OCI-LY1 (cell line): Measurements from ENCODE around the gene KIAA1549.

ENCODE experiments used
- H2AFZ ChIP-seq: fragments of 200-600 bp; sonication (generic), shearing (Covaris generic); 2 replicates; pipeline ENCODE4 v1.6.0; 2014; ENCODE audit warnings: antibody characterized with exemption, mild to moderate bottlenecking, low read length
- H3F3A ChIP-seq: fragments of 200-600 bp; sonication (generic), shearing (Covaris generic); 2 replicates; pipeline ENCODE4 v1.6.0; 2014; ENCODE audit warnings: mild to moderate bottlenecking, antibody characterized with exemption, low read length, moderate library complexity; ENCODE audit not compliant: insufficient read depth
- H3K27ac ChIP-seq: fragments of 200-600 bp; sonication (generic); 2 replicates; pipeline ENCODE4 v1.5.1; 2014; ENCODE audit warnings: low read length, mixed run types, mild to moderate bottlenecking, low read depth; ENCODE audit not compliant: poor library complexity, severe bottlenecking
- H3K27me3 ChIP-seq: fragments of 200-600 bp; sonication (generic); 2 replicates; pipeline ENCODE4 v1.6.0; 2014; ENCODE audit warnings: antibody characterized with exemption, mild to moderate bottlenecking, low read length, moderate library complexity; ENCODE audit not compliant: insufficient read depth
- H3K36me3 ChIP-seq: fragments of 200-600 bp; sonication (generic); 2 replicates; pipeline ENCODE4 v1.6.1; 2014; ENCODE audit warnings: mild to moderate bottlenecking, antibody characterized with exemption, low read length, moderate library complexity, mixed read lengths; ENCODE audit not compliant: insufficient read depth
- H3K4me1 ChIP-seq: fragments of 200-600 bp; sonication (generic); 2 replicates; pipeline ENCODE4 v1.5.1; 2014; ENCODE audit warnings: mild to moderate bottlenecking, low read length, moderate library complexity; ENCODE audit not compliant: insufficient read depth, severe bottlenecking
- H3K4me2 ChIP-seq: fragments of 200-600 bp; sonication (generic), shearing (Covaris generic); 2 replicates; pipeline ENCODE4 v1.6.1; 2014; ENCODE audit warnings: low read length
- H3K4me3 ChIP-seq: fragments of 200-600 bp; sonication (generic); 2 replicates; pipeline ENCODE4 v1.5.1; 2014; ENCODE audit warnings: low read length, low read depth, mild to moderate bottlenecking, mixed read lengths; ENCODE audit not compliant: poor library complexity, severe bottlenecking
- H3K79me2 ChIP-seq: fragments of 200-600 bp; shearing (Covaris generic); 2 replicates; pipeline ENCODE4 v1.6.1; 2016; ENCODE audit warnings: mixed run types, low read length, mixed read lengths; ENCODE audit not compliant: insufficient read depth
- H3K9ac ChIP-seq: fragments of 200-600 bp; sonication (generic), shearing (Covaris generic); 2 replicates; pipeline ENCODE4 v1.6.1; 2014; ENCODE audit warnings: mild to moderate bottlenecking, low read length, mixed read lengths
- H3K9me2 ChIP-seq: fragments of 200-600 bp; sonication (generic), shearing (Covaris generic); 2 replicates; pipeline ENCODE4 v1.6.1; 2014; ENCODE audit warnings: low read depth, mild to moderate bottlenecking, low read length, mixed read lengths
- H3K9me3 ChIP-seq: fragments of 200-600 bp; shearing (Covaris generic); 2 replicates; pipeline ENCODE4 v1.6.1; 2014; ENCODE audit warnings: low read length, mixed read lengths
- H4K20me1 ChIP-seq: fragments of 200-600 bp; sonication (generic), shearing (Covaris generic); 2 replicates; pipeline ENCODE4 v1.6.0; 2016; ENCODE audit warnings: mild to moderate bottlenecking, low read length; ENCODE audit not compliant: insufficient read depth
- EZH2 ChIP-seq: fragments of 200-600 bp; sonication (generic), shearing (Covaris generic); IDR thresholded peaks from 2 replicates; pipeline ENCODE4 v1.8.0; 2017; ENCODE audit warnings: borderline replicate concordance, mixed run types, mild to moderate bottlenecking, antibody characterized with exemption, low read length, moderate library complexity, mixed read lengths
- TF ChIP-seq, protein P1 (sequence below): fragments of 200-600 bp; sonication (generic), shearing (Covaris generic); IDR thresholded peaks from 2 replicates; pipeline ENCODE4 v1.5.1; 2017; ENCODE audit warnings: mild to moderate bottlenecking, antibody characterized with exemption, low read length, moderate library complexity, mixed read lengths

Gene KIAA1549

DNA sequence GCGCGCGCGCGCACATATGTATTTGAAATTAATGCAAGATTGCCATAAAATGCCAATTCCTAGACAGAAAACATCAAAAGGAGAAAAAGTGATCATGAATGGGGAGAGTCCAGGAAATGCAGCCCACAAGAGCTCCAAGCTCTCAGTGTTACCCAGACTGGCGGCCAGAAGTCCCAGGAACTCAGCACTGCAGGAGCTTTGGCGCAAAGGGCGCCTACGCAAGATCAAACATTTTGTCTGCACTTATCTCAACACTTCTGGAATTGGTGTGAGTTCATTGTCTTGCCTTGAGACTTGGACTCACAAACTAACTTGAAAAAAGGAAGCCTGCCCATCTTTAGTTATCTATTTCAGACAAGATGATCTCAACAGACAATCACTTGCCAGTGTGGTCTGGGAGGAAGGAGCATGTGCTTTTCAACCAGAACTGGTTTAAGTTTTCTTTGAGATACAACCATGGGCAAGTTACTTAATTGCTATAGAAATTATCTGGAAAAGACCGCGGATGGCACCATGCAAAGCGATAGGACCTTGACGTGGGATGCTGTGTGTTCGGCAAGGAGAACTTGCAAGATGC lies 77.2 kb downstream of the KIAA1549 start:
- no peaks in the 10 kb centered on the region for H4K20me1 ChIP-seq
- no peaks in the 10 kb centered on the region for H3K36me3 ChIP-seq
- H3K9ac ChIP-seq = no peak overlapping the region

DNA sequence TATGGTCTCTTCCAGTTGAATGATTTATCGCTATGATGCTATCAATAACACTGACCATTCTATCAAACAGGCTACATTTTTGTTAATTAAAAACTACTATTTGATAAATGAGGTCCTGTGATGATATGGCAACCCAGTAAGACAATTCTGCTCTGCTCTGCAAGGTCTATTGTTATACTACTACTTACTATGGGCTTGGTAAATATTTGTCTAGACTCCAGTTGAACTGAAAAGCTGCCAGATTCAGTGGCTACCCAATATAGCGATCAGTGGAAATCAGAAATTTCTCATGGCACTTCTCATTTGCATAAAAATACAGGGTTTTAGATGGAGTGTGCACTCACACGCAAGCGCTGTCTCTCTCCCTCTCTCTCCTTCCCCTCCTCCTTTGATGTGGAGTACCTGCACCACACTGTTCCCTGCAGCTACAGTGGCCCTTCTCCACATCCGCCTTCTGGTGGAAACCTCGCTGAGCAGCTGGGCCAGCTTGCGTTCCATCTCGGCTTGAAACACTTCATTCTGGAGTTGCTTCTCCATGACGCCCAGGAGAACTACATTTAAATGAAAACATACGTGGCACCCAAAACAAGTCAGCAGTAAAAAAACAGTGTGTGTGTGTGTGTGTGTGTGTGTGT lies 77.9 kb downstream of the KIAA1549 start:
- TF ChIP-seq EZH2 = no peak
- TF ChIP-seq, protein P1, sequence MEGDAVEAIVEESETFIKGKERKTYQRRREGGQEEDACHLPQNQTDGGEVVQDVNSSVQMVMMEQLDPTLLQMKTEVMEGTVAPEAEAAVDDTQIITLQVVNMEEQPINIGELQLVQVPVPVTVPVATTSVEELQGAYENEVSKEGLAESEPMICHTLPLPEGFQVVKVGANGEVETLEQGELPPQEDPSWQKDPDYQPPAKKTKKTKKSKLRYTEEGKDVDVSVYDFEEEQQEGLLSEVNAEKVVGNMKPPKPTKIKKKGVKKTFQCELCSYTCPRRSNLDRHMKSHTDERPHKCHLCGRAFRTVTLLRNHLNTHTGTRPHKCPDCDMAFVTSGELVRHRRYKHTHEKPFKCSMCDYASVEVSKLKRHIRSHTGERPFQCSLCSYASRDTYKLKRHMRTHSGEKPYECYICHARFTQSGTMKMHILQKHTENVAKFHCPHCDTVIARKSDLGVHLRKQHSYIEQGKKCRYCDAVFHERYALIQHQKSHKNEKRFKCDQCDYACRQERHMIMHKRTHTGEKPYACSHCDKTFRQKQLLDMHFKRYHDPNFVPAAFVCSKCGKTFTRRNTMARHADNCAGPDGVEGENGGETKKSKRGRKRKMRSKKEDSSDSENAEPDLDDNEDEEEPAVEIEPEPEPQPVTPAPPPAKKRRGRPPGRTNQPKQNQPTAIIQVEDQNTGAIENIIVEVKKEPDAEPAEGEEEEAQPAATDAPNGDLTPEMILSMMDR = no peak
- H3K79me2 ChIP-seq = no peaks in the 10 kb centered on the region
- no peaks in the 10 kb centered on the region for H3K9me3 ChIP-seq
- no peak overlapping the region for H2AFZ ChIP-seq
- no peak overlapping the region for H3K4me2 ChIP-seq
- no peaks in the 10 kb centered on the region for H3K36me3 ChIP-seq
- H3F3A ChIP-seq = no peaks in the 10 kb centered on the region
- H3K9ac ChIP-seq = no peak overlapping the region
- no peaks in the 10 kb centered on the region for H4K20me1 ChIP-seq
- H3K4me3 ChIP-seq = no peak overlapping the region
- no peaks in the 10 kb centered on the region for H3K27me3 ChIP-seq
- no peak overlapping the region for H3K27ac ChIP-seq
- no peaks in the 10 kb centered on the region for H3K4me1 ChIP-seq
- no peaks in the 10 kb centered on the region for H3K9me2 ChIP-seq

More for the DNA sequence above, 77.2 kb downstream of the KIAA1549 start:
- Histone ChIP-seq H3K4me1 (no peaks in the 10 kb centered on the region), H3F3A (no peaks in the 10 kb centered on the region), H3K4me3 (no peak overlapping the region), H3K9me3 (no peaks in the 10 kb centered on the region), H3K27me3 (no peaks in the 10 kb centered on the region), H3K79me2 (no peaks in the 10 kb centered on the region), H3K9me2 (no peaks in the 10 kb centered on the region), H2AFZ (no peak overlapping the region), H3K27ac (no peak overlapping the region), H3K4me2 (no peak overlapping the region)
- TF ChIP-seq, protein P1 = no peak
- TF ChIP-seq EZH2 = no peak

DNA sequence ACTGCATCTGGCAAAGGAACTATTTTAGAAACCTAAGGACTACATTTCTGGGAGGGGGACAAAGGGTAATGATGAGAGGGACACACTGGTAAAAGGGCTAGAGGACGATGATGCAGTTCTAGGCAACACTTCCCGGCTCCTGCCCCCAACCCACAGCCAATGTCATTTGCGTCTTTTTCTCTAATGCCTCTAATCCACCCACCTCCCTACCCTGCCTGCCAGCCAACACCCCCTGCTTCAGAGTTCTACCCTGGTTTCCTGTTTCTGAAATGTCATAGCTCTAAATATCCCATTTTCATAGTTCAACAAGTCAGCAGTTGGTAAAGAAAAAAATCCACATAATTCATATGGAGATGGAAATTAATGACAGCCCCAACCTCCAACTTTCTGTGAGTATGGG lies 79.0 kb downstream of the KIAA1549 start:
- Histone ChIP-seq H2AFZ (no peak overlapping the region), H3K4me3 (no peak overlapping the region), H3K4me1 (no peaks in the 10 kb centered on the region), H3K27me3 (no peaks in the 10 kb centered on the region), H3K27ac (no peak overlapping the region), H3K9ac (no peak overlapping the region), H3K9me3 (no peaks in the 10 kb centered on the region), H3K4me2 (no peak overlapping the region), H4K20me1 (no peaks in the 10 kb centered on the region), H3K79me2 (no peaks in the 10 kb centered on the region), H3K9me2 (no peaks in the 10 kb centered on the region), H3K36me3 (no peaks in the 10 kb centered on the region), H3F3A (no peaks in the 10 kb centered on the region)
- TF ChIP-seq, protein P1 = no peak
- no peak for TF ChIP-seq EZH2
